DMS 273 treated with DMSO at 0.1 percent for 48 hours (cell line): ENCODE data around the gene C11orf71.

Experiments
- DNase-seq: peaks from one replicate; lab custom pipeline; 2025; lab: John Stamatoyannopoulos, UW

Gene C11orf71

GRCh38 chr11:114400216-114400914 is at the start of gene C11orf71, which contains the start of gene RBM7:
C11orf71 (minus strand) TSS chr11:114400511; CDS start chr11:114400331, 180 bp downstream.
RBM7 (plus strand) TSS chr11:114400666; CDS start chr11:114400672, 6 bp downstream.
- peak; percentile 62 for DNase-seq

- DNase-seq, result no peak
These were observed 49.5 kb upstream of the C11orf71 start for GRCh38 chr11:114449845-114450244.

- no peak for DNase-seq
These were observed 48.6 kb upstream of the C11orf71 start for GRCh38 chr11:114448749-114449482.

GRCh38 chr11:114447892-114448291 is 47.6 kb upstream of the C11orf71 start:
- DNase-seq, result no peak

- DNase-seq, result no peak
These were observed 47.1 kb upstream of the C11orf71 start for GRCh38 chr11:114447444-114447843.

- DNase-seq, result no peak
These were observed 42.2 kb upstream of the C11orf71 start for GRCh38 chr11:114442536-114442935.

GRCh38 chr11:114441921-114442320 is 41.6 kb upstream of the C11orf71 start:
- no peak for DNase-seq

GRCh38 chr11:114440971-114441763 is 40.9 kb upstream of the C11orf71 start:
- DNase-seq, result no peak

GRCh38 chr11:114440121-114440860 is 40.0 kb upstream of the C11orf71 start:
- peak; percentile 8 for DNase-seq

- DNase-seq, result peak; percentile 72
These were observed 39.2 kb upstream of the C11orf71 start, which contains the start of gene REXO2 for GRCh38 chr11:114439229-114440120. REXO2 (plus strand) TSS chr11:114439467; CDS start chr11:114439529, 62 bp downstream.

- no peak for DNase-seq
These were observed 38.0 kb upstream of the C11orf71 start for GRCh38 chr11:114438303-114438702.

GRCh38 chr11:114433376-114433775 is 33.1 kb upstream of the C11orf71 start:
- DNase-seq, result no peak

- DNase-seq, result no peak
These were observed 32.6 kb upstream of the C11orf71 start for GRCh38 chr11:114432893-114433292.

- no peak for DNase-seq
These were observed 30.0 kb upstream of the C11orf71 start for GRCh38 chr11:114430290-114430689.

- DNase-seq, result no peak
These were observed 26.0 kb upstream of the C11orf71 start for GRCh38 chr11:114426280-114426679.

GRCh38 chr11:114416441-114416961 is 16.2 kb upstream of the C11orf71 start:
- no peak for DNase-seq

GRCh38 chr11:114413958-114414357 is 13.6 kb upstream of the C11orf71 start:
- DNase-seq, result no peak

GRCh38 chr11:114412946-114413345 is 12.6 kb upstream of the C11orf71 start:
- no peak for DNase-seq

- DNase-seq, result no peak
These were observed 1.0 kb upstream of the C11orf71 start for GRCh38 chr11:114401311-114401710.

GRCh38 chr11:114400915-114401223 is 558 bp upstream of the C11orf71 start:
- no peak for DNase-seq
